ENCODE measurements around the gene PIGQ. TPM values are rescaled to one million over a fixed set of nuclear protein-coding genes. Genes with fewer than 3 reads are reported as not detected.
A peak's percentile ranks its signal among the peaks of the same experiment; 100 is the strongest.

Gene PIGQ
- total RNA-seq, 1 donor: 29.1 TPM

- TF ChIP-seq, protein P1, sequence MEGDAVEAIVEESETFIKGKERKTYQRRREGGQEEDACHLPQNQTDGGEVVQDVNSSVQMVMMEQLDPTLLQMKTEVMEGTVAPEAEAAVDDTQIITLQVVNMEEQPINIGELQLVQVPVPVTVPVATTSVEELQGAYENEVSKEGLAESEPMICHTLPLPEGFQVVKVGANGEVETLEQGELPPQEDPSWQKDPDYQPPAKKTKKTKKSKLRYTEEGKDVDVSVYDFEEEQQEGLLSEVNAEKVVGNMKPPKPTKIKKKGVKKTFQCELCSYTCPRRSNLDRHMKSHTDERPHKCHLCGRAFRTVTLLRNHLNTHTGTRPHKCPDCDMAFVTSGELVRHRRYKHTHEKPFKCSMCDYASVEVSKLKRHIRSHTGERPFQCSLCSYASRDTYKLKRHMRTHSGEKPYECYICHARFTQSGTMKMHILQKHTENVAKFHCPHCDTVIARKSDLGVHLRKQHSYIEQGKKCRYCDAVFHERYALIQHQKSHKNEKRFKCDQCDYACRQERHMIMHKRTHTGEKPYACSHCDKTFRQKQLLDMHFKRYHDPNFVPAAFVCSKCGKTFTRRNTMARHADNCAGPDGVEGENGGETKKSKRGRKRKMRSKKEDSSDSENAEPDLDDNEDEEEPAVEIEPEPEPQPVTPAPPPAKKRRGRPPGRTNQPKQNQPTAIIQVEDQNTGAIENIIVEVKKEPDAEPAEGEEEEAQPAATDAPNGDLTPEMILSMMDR (IDR thresholded peaks at IDR 0.05; ENCODE audit: insufficient read depth, low read length): no peak
- no peak for DNase-seq (ENCODE audit: low read depth)
- H3K4me3 ChIP-seq (ENCODE audit: low read depth, low read length): no peak overlapping the region
Observed at GRCh38 chr16:524274-525040, 45.3 kb upstream of the PIGQ start.

DNA sequence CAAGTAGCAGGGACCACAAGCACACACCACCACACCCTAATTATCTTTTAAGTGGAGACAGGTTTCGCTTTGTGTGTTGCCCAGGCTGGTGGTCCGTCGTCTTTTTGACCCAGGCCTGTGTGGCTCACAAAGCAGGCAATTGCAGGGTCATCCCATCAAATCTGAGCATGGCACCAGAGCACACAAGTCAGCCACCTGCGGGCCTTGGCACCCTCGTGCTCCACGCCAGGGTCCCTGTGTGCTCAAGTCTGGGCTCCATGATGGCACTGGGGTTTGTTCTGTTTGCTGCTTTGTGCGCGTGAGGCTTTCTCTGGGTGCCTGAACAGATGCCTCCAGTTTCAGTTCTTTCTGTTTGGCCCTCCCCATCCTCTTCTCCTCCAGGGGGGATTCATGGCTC is 44.6 kb upstream of the PIGQ start:
- no peak for DNase-seq (ENCODE audit: low read depth)
- peak overlapping the region; percentile 13 for H3K4me3 ChIP-seq (ENCODE audit: low read depth, low read length)
- TF ChIP-seq, protein P1 (IDR thresholded peaks at IDR 0.05; ENCODE audit: insufficient read depth, low read length): no peak

GRCh38 chr16:525520-526180 is 44.1 kb upstream of the PIGQ start:
- H3K4me3 ChIP-seq (ENCODE audit: low read depth, low read length): peak overlapping the region; percentile 79
- peak; percentile 77 for DNase-seq (ENCODE audit: low read depth)
- TF ChIP-seq, protein P1 (IDR thresholded peaks at IDR 0.05; ENCODE audit: insufficient read depth, low read length): no peak

- peak overlapping the region; percentile 79 for H3K4me3 ChIP-seq (ENCODE audit: low read depth, low read length)
- TF ChIP-seq, protein P1 (IDR thresholded peaks at IDR 0.05; ENCODE audit: insufficient read depth, low read length): no peak
- DNase-seq (ENCODE audit: low read depth): peak; percentile 61
Observed at GRCh38 chr16:526181-527014, 43.4 kb upstream of the PIGQ start.

DNA sequence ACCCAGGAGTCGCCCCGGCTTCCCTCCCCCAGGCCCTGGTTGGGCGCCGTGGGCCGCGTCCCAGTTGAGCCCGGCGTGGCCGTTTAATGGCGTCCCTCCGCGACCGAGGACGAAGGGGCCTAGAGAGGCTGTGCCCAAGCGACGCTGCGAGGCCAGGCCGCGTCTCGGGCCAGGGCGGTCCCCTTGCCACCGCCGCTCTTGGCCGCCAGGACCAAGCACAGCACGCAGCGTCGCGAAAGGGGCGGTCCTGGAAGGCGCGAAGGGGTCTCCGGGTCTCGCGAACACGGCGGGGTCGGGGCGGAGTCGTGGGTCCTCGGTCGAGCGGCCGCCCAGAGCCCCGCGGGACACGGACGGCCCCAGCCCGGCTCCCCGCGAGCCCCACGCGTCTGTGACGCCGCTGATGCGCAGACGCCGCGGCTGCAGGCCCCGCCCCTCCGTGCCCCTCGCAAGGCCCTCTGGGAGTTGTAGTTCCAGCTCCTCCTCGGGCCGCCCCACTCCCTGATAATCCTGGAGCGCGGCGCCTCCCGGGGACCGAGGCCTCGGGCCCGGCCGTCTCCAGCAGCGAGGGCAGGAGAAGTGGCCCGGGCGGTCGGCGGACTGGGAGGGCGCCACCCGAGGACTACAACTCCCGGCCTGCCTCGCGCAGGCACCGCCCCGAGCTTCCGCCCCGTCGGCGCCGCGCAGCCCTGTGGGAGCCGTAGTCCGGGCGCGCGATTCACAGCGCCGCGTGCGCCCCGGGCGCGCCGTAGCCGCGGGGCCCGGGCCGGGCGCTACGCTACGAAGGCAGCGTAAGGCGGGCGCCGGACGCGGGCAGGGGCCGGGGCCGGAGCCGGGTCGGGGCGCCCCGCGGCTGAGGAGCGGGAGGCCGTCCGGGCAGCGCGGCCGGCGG is 42.5 kb upstream of the PIGQ start, which contains the start of gene CAPN15:
CAPN15 (plus strand) TSS at position 698 of the 889 bp plus-strand sequence. CDS start 19,127 bp downstream, outside the sequence.
- peak; percentile 84 for DNase-seq (ENCODE audit: low read depth)
- TF ChIP-seq, protein P1 (IDR thresholded peaks at IDR 0.05; ENCODE audit: insufficient read depth, low read length): peak; percentile 14
- H3K4me3 ChIP-seq (ENCODE audit: low read depth, low read length): peak within 1 kb of the TSS; percentile 79
